ENCODE results near the gene VIPR2.
A peak's percentile ranks its signal among the peaks of the same experiment; 100 is the strongest.

Gene VIPR2

DNA sequence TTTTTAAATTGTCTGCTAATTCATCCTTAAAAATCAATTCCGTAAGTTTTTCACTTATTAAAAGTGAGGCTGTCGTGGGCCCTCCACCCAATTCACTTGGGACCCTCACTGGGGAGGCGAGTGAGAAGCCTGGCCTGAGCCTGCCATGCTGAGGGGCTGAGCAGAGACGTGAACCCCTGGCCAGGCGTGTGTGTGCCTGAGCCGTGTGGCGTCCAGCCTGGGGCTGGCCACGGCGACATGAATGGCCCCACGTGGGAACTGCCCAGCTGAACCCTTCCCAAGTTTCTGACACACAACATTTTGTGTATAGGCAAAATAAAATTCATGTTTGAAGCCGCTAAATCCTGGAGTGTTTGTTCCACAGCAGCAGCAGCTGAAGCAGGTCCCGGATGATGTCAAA lies 13.0 kb upstream of the VIPR2 start:
- no peak for DNase-seq

DNA sequence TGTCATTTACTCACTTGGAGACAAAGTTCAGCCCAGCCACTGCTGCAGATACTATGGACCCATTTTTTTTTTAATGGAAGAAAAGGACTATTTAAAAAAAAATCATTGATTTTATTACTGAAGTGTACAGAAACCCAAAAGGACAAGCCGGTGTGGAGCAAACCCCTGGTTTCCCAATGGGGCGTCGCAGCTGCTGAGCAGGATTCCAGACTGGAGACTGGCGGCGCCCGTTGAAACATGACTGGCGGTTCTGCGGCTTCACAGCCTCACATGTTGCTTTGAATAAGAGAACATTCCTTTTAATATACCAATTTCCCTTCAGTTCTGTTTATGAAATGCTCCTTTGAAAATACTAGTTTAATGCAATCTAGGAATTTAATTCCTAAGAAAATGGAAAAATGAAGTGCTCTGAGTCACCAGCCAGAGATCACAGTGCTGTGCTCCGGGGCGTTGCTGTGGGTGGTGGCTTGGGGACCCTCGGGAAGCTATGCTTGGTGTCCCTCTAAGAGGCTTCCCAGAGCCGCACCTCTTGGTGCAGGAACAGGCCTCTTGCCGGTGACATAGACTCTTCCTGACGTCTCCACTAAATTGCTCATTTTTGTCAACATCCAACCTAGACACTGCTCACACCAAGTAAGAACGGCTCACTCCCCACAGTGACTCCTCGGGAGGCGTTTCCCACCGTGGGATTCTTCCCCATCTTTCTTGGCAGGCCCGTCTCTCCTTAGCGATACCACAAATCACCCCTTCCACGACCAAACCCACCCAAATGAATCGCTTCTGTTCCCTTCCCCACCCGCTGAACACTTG lies 12.0 kb upstream of the VIPR2 start:
- DNase-seq, result no peak

DNA sequence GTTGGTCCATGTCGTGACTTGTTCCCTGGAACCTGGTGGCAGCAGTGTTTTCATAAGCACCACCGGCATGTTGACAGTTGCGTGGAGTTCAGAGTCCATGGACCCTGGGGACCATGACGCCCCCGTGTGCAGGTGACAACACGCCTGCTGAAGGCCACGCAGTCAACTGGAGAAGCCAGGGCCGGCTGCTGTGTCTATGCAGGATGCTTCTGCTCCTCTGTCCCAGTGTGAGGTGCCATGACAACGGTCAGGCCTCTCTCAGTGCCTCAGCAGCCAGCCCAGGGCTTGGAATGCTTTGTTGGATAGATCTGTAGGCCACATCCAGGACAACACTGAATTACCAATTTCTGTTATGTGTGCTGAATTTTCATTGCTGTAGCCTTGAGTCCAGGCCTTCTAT lies 10.7 kb upstream of the VIPR2 start:
- DNase-seq, result no peak

DNA sequence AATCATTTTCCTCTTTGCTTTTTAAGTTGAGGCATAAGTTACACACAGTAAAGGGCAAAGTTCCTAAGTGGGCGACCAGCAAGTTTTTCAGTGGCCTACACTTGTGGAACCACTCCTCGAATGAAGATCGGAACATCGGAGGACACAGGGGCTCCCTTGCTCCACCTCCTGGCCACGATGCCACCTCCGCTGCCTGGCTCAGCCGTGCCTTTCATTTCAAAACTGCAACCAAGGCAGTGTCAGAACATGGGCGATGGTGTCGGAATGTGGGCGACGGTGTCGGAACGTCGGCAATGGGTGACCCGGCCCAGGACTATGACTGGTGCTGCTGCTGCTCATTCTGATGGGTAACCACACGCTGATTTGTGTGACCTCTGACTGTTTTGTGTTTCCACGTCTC lies 9.6 kb upstream of the VIPR2 start:
- no peak for DNase-seq

DNA sequence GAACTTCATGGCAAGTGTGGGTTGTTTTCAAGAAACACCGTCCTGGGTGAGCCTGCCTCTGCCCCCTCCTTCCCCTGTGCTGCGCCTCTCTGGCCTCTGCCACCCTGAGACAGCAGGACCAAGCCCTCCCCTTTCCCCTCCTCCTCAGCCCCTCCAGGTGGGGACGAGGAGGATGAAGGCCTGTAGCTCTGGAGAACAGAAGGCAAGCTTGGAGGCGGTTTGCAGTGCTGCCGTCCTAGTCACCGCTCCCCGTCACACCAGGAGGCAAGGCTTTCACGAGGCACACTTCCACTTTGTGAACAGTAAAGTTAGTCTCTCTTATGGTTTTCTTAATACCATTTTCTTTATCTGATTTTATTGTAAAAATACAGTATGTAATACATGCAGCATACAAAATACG lies 8.8 kb upstream of the VIPR2 start:
- DNase-seq, result no peak

DNA sequence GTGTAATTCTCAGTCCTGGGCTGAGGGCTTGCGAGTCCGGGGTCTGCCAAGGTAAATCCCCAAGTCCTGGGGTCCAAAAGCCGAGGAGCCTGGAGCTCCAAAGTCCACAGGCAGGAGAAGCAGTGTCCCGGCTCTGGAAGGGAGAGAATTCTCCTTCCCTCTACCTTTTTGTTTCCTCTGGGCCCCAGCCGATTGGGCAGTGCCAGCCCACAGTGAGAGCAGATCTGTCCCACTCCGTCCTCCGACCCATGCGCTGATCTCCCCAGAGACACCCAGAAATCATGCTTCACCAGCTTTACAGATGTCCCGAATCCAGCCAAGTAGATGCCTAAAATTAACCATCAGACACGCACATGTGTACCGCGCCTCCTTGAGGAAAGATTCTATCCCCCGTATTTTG lies 8.1 kb upstream of the VIPR2 start:
- no peak for DNase-seq

DNA sequence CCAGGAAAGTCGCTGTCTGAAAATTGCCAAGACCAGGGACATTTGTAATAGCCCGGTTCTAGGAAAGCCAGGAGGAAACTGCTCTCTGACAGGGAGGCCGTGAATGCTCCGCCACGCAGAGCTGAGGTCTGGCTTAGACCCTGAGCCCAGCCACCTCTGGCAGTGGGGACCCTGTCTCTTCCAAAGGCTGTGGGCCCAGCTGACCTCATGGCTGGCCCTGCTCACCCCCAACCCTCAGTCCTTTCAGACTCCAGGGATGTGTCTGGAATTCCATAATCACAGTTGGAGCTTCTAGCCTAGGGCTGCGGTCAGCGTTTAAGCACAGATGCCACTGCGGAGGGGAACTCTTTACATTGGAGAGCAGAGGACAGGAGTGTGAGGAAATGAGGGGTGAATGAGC lies 6.6 kb upstream of the VIPR2 start:
- no peak for DNase-seq

DNA sequence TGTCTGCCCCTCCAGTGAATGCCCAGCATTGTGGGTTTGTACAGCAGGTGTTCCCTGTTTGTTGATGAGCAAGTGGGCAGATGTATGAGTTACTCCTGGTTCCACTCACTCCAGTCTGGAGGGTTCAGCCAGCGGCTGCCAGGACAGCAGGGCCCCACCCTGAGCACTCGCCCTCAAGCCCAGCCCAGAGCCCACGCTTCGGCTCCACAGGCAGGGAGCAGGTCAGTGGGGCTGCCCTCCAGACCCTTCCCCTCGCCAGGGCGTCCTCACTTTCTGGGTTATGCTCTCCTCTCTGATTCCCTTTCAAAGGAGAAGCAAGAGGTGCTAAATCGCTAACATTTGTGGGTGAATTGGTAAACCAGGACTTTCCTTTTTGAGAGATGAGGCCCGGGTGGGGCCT lies 4.8 kb upstream of the VIPR2 start:
- DNase-seq, result no peak

DNA sequence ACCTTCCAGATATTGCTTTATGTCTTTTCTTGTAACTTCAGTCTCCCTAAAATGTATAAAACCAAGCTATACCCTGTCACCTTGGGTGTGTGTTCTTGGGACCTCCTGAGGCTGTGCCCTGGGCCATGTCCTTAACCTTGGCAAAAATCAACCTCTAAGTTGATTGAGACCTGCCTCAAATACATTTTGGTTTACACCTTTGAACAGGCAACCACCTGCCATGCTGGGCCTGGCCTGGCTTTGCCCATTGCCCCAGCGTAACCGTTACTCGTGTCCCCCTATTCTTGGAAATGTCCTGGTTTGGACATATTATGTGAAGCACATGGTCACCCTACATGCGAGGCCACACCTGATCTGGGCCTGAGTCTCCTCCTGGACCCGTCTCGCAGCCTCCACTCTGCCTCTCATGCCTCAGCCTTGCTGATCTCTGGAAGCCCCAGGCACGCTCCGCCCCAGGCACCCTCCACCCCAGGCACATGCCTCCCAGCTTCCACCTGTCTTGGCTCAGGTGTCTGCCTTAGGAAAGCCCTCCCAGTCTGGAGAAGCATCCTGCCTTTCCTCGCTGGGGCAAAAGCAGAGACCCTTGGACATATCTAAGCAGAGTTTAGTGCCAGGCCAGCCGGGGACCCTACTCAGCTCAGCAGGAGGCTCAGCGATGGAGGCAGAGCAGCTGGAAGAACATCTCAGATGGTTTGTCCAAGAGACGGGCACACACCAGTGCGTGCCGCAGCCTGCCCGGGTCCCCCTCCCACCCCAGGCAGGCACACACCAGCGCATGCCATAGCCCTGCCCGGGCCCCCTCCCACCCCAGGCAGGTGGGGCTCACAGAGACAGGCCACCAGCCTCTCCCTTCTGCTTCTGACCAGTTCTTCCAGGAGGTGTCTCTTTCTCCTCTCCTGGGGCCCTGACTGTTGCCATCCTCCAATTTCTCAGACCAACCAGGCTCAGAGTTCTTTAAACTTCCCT lies 4.0 kb upstream of the VIPR2 start:
- no peak for DNase-seq

DNA sequence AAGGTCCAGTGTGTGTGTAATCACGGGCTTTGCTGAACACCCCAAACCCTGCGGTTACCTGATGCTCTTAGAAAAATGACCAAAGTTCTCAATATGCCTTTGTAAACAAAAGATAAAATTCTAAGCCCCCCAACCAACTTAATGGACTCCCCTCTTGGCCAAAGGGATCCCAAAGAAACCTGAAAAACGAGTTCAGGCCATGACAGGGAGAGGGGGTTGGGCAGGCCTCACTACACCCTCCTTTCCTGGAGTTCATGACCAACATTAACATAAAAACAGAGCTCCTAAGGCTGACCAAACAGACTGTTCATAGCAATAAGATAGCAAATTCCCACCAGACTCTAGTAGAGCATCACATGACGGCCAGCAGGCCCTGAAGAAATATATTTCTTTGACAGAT lies 3.0 kb upstream of the VIPR2 start:
- DNase-seq, result no peak

DNA sequence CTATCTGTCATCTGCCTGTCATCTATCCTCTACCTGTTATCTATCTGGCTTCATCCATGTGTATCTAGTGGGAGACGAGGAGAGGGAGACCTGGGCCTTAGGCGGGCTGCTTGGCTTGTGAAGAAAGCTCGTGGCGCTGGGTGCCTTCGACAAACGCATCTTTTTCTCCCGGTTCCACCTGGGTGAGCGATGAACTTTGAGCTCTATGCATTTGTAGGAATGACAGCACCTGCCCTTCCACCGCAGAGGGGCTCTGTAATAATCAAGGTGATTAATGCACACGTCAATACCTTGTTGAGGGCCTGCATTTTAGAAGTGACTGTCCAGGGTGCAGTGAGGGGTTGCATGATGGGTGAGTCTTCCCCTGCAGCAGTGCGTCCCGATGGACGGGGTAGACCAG lies 2.6 kb upstream of the VIPR2 start:
- DNase-seq, result no peak

DNA sequence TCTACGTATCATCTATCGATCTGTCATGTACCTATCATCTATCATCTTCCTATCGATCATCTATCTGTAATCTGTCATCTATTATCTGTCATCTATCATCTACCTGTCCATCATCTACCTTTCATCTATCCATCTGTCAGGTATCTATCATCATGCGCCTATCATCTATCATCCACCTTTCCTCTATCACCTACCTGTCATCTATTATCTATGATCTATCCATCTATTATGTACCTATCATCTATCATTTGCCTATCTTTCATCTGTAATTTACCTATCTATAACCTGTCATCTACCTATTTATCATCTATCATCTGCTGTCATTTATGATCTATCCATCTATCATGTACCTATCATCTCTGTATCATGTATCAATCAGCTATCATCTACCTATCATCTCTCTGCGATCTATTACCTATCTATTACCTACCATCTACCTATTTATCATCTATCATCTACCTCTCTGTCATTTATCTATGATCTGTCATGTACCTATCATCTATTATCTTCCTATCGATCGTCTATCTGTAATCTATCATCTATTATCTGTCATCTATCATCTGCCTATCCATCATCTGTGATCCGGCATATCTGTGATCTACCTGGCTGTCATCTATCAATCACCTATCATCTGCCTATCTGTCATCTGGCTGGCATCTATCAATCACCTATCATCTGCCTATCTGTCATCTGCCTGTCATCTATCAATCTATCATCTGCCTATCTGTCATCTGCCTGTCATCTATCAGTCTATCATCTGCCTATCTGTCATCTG lies 1.6 kb upstream of the VIPR2 start:
- no peak for DNase-seq

DNA sequence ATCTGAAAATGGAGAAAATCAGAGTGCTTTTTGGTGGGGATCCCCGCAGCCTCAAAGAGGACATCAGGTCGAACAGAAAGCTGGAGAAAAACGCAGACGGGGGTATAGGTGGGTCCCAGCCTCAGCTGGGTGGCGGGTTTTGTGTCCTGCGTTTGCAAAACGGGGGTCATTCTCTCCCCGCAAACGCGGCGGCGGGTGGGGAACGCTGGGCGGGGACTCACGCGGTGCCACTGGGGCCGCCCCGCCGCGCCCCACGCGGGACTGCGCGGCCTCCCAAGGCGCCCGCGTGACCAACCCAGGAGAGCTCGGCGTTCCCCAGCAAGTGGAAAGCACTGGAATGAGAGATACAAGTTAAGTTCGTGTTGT lies 806 bp upstream of the VIPR2 start:
- no peak for DNase-seq

DNA sequence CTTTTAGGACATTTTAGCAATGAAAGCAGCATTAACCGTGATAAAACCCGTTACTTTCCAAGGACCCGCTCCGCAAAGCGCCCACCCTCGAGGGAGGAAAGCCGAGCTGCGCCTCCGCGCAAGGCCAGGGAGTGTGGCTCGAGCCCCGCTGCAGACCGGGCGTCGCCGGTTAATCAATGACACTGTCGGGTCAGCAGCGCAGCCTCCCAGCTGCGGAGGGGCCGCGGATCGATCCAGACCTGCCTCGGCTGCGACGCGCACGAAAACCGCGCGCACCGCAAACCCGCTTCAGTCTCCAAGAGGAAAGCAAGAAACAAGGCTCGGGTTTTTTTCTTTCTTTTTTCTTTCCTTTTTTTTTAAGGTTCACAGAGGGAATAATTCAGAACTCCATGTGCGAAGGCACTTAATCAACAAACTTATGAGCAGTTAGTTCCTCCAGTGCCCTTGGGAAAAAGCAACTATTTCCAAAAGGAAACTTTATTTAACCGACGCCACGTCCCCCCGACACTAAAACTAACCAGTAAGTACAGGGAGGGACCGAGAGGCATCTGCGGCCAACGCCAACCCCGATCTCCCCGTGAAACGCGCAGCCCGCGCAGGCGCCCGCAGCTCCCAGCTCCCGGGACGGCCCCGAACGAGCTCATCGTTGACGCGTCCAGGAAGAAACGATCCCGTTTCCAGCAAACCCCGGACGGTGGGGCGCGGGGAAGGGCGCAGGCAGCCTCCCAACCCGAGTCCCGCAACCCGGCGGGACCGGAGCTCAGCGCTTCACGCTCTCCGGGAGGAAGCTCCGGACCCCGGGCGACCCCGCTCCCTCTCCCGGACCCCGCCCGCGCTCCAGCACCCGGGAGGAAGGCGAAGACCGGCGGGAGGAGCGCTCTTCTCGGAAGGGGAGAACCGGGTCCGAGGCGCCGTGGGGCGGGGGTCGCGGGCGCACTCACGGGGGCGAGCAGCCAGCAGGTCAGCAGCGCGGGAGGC lies 598 bp downstream of the VIPR2 start:
- peak; percentile 39 to 51 for DNase-seq

DNA sequence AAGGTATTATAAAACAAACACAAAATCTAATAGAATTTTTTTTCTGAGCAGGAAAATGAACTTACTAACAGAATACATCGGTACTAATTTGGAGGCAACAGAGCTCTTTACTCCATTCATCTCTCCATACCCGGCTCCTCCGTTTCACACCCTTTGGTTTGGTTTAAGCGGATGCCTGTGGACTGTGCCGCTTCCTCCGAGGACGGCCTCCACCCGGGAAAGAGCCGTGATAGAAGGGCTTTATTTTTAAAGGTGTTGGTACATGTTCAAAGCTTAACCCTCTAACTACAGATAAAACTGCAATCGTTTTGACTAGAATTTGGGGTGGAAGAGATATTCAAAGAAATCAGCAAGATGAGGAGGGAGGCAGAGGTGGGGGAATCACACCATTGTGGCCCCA lies 1.9 kb downstream of the VIPR2 start:
- no peak for DNase-seq

DNA sequence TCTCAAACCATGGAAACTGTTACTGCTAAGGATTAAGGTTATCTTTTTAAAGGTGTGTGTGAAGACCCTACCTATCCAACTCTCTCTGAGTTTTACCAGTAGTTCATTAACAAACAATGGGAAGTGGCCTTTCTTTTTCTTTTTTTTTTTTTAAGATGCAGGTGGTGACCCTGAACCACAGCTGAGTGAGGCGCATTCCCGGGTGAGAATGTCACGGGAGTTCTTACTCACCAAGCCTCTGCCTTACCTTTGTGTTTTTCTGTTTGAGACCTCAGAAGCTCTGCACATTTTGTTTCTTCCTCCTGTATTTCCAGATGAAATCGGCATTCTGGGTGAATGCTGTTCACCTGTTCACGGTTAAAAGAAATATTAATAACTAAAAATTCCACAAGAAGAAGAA lies 2.5 kb downstream of the VIPR2 start:
- DNase-seq, result no peak

DNA sequence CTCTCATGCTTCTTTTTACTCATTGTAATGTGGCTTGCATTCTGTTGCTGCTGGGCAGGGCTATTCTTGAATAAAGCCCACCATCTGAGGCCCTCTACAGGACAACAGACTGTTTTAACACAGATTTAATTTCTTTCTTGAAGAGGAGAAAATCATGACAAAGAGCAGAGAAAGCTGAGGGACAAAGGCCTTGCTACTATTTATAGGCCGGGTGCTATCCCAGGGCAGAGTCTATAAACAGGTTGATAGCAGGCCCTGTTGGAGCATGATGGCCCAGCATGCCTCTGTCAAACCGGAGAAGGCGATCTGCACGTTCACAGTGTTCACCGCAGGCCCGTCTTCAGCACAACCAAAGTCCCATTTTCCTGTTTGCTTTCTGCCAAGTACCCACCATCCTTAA lies 3.0 kb downstream of the VIPR2 start:
- DNase-seq, result no peak

DNA sequence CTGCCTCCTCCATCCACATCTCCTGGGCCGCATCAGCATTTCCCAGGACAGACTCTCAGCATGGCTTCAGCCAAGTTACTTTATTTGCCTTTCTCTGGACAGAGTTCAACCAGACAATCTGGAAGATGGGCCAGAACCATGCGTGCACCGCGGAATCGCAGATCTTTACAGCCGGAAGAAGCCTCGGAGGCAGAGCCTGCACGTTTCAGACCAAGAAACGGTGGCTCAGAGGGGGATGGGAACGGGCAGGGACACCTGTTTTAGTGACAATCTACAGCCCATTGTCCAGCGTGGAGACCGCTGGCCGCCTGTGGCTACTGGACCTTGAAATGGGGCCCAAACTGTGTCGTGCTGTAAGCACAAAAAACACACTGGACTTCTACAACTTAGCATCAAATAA lies 3.5 kb downstream of the VIPR2 start:
- no peak for DNase-seq

DNA sequence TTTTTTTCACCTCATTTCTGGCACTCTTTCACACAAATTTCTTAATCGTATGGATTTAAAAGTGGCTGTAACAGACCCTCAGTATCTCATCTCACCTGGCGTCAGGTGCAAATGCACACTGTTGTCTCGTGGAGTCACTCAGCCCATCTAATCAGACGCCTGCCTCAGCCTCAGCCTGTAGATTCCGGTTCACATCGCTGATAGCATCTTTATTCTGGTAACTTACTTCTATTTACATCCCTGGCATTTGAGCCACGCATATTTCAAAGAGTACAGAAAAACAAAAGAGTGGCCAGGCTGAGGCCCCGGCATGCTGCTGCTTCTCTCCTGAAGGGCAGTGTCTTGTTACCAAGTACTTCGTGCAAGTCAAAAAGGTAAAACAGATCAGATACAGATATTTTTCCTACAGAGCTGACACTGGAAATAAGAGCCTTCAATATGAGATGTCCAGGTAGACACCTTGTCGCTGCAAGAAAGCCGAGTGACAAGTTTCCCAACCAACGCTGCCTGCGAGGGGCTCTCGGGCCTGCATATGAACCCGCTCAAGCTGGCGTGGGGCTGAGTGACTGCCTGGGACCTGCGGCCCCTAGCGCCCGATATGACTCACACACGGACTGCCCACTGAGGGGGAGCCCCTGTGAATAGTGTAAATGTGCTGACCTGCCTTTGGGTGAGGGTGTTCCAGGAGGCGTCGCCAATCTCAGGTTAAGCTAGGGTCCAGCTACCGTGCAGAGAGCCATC lies 4.3 kb downstream of the VIPR2 start:
- no peak for DNase-seq

DNA sequence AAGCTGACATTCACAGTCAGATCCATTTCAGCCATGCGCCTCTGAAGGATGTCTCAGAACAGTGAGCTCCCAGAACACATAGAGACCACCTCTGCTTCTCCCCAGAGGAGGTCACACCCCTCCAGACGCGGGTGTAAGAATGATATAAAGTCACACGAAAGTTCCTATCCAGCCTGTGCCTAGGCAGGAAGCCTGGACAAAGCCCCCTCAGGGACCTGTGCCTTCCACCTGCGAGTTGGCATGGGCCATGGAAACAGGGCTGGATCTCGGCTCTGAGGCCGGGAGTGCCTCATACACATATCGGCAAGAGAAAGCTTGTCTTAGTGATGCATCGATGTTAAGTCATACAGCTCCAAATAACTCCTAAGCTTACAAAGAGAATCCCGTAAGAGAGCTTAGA lies 5.0 kb downstream of the VIPR2 start:
- DNase-seq, result no peak

DNA sequence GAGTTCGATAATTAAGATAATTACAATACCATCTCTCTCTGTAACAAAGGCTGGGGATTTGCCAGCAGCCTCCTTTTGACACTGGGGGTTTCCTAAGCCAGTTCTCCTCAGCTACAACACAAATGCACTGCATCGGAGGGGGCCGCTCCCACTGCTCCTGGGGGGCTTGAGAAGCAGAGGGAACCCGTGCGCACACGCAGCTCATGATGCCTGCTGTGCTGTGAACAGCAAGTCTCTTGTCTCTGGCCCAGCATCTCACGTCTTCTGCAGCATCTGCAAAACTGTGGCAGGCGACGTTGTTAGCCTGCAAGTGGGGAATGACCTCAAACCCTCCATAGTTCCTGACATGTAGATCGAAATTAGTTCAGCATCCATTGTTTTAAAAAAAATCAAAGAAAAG lies 5.5 kb downstream of the VIPR2 start:
- no peak for DNase-seq

DNA sequence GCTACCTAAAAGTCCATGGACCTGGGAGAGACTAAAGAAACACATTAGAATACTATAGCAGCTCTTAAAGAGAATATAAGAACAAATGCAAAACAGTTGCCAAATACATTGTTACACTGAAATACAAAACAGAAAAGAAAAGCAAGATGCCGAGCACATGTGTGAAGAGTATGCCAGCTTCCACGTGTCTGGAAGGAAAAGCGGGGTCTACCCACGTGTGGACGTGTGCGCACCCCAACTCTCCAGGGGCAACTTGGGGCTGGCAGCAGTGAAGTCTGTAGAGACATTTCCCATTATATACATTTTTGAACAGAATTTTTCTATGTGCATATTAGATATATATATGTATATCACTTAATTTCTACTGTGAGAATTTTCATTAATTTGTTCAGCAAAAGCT lies 6.2 kb downstream of the VIPR2 start:
- DNase-seq, result no peak
